GM20000 (cell line): ENCODE measurements around the gene NIPSNAP2.

Experiments
- DNase-seq: peaks from one replicate; pipeline ENCODE4 v3.0.0; 2012; ENCODE audit warnings: low spot score
- CTCF ChIP-seq: IDR thresholded peaks from 2 replicates; pipeline ENCODE4 v1.5.1; 2012; ENCODE audit warnings: mild to moderate bottlenecking, control low read depth; ENCODE audit errors: extremely low read depth, missing control alignments

The NIPSNAP2 gene

GRCh38 chr7:55964261-55965099 is at the start of gene NIPSNAP2:
Gene NIPSNAP2 (plus strand): TSS chr7:55964585. CDS start chr7:55964610, 25 bp downstream.
- peak; percentile 94 for DNase-seq
- TF ChIP-seq CTCF: peak; percentile 78

GRCh38 chr7:55917771-55918170 is 46.6 kb upstream of the NIPSNAP2 start:
- no peak for DNase-seq

GRCh38 chr7:55928006-55928767 is 36.2 kb upstream of the NIPSNAP2 start:
- DNase-seq: no peak
- no peak for TF ChIP-seq CTCF

More at GRCh38 chr7:55917771-55918170, 46.6 kb upstream of the NIPSNAP2 start:
- no peak for TF ChIP-seq CTCF

GRCh38 chr7:55931421-55932151 is 32.8 kb upstream of the NIPSNAP2 start:
- no peak for DNase-seq
- no peak for TF ChIP-seq CTCF

GRCh38 chr7:55939514-55940123 is 24.8 kb upstream of the NIPSNAP2 start:
- DNase-seq: no peak
- TF ChIP-seq CTCF: no peak

- TF ChIP-seq CTCF: no peak
- DNase-seq: no peak
Observed at GRCh38 chr7:55946545-55946944, 17.8 kb upstream of the NIPSNAP2 start.
